T-cell (primary cell): ENCODE data around the gene RAB38. TPM values are rescaled to one million over a fixed set of nuclear protein-coding genes. Genes with fewer than 3 reads are reported as not detected.

Experiments
- ATAC-seq, 4 experiments: fragments of 200-7000 bp in 3 of 4; fragments of 150-1000 bp in 1 of 4; cut with Tn5 transposase; replicated peaks in 1 of 4; 1 replicate in 3 of 4; 2 replicates in 1 of 4; pipeline ENCODE4 v1.10.0; 2021; ENCODE audit warnings: moderate library complexity in 3 of 4, mild to moderate bottlenecking in 2 of 4, moderate number of reproducible peaks in 1 of 4
- CTCF ChIA-PET, 2 donors: fragments of 300-600 bp; sonication (Branson Sonifier 250); formaldehyde crosslinking; loops; one replicate each; lab custom pipeline; 2022; ENCODE audit warnings: antibody characterized with exemption in 2 of 2; lab: Charles Lee
- POLR2A ChIA-PET, 2 donors: fragments of 300-600 bp; sonication (Branson Sonifier 250); formaldehyde crosslinking; loops; one replicate each; lab custom pipeline; 2022; ENCODE audit warnings: antibody characterized with exemption in 2 of 2; lab: Charles Lee
- DNase-seq, 35 experiments: peaks; one replicate each; pipeline versions ENCODE4 v3.0.0 to v3.0.0-alpha.2; 2013 to 2023
- H3K27ac ChIP-seq: one replicate; pipeline ENCODE4 v1.5.1; 2013; ENCODE audit warnings: low read length
- H3K27me3 ChIP-seq, 2 experiments: replicated peaks in 1 of 2; 1 replicate in 1 of 2; 2 replicates in 1 of 2; pipeline versions ENCODE4 v1.6.1 to v1.7.0; 2013; ENCODE audit warnings: low read length in 1 of 2, mixed read lengths in 1 of 2; ENCODE audit not compliant: control insufficient read depth in 2 of 2, insufficient read depth in 2 of 2; ENCODE audit errors: extremely low read depth in 1 of 2
- H3K36me3 ChIP-seq, 2 donors: 1 replicate in 1 of 2; 2 replicates in 1 of 2; pipeline versions ENCODE4 v1.6.1 to v1.7.0; 2013; ENCODE audit warnings: low read length in 1 of 2; ENCODE audit not compliant: control insufficient read depth in 2 of 2, insufficient read depth in 1 of 2; ENCODE audit errors: extremely low read depth in 1 of 2
- H3K4me1 ChIP-seq, 2 experiments: 1 replicate in 1 of 2; 2 replicates in 1 of 2; pipeline versions ENCODE4 v1.6.1 to v1.7.0; 2013; ENCODE audit warnings: low read length in 2 of 2, mixed read lengths in 1 of 2; ENCODE audit not compliant: insufficient read depth in 2 of 2, control insufficient read depth in 1 of 2; ENCODE audit errors: extremely low read depth in 1 of 2
- H3K4me3 ChIP-seq, 2 donors: 1 replicate in 1 of 2; 2 replicates in 1 of 2; pipeline versions ENCODE4 v1.5.1 to v1.7.0; 2013; ENCODE audit warnings: mild to moderate bottlenecking in 2 of 2, low read length in 1 of 2, moderate library complexity in 1 of 2; ENCODE audit not compliant: control insufficient read depth in 1 of 2; ENCODE audit errors: extremely low read depth in 1 of 2
- H3K9me3 ChIP-seq: 2 replicates; pipeline ENCODE4 v1.7.0; 2013
- H3K27ac Mint-ChIP-seq, 2 donors: one replicate each; pipeline ENCODE4 v1.8.0; 2020 to 2021; ENCODE audit warnings: mild to moderate bottlenecking in 2 of 2, mixed read lengths in 2 of 2
- H3K27me3 Mint-ChIP-seq, 2 donors: one replicate each; pipeline ENCODE4 v1.8.0; 2021 to 2022; ENCODE audit warnings: mixed read lengths in 2 of 2
- H3K36me3 Mint-ChIP-seq: one replicate; pipeline ENCODE4 v1.8.0; 2021; ENCODE audit warnings: mixed read lengths
- H3K4me1 Mint-ChIP-seq, 3 donors: one replicate each; pipeline ENCODE4 v1.8.0; 2020 to 2022; ENCODE audit warnings: mixed read lengths in 3 of 3, mild to moderate bottlenecking in 1 of 3
- H3K4me3 Mint-ChIP-seq, 3 donors: one replicate each; pipeline ENCODE4 v1.8.0; 2020 to 2022; ENCODE audit warnings: mild to moderate bottlenecking in 3 of 3, mixed read lengths in 3 of 3, moderate library complexity in 3 of 3
- H3K9me3 Mint-ChIP-seq, 3 donors: one replicate each; pipeline ENCODE4 v1.8.0; 2020 to 2022; ENCODE audit warnings: mixed read lengths in 3 of 3
- WGBS: methylation state at CpG from one replicate; pipeline ENCODE4 v1.1.5; 2013; ENCODE audit warnings: missing lambda C conversion rate; ENCODE audit not compliant: insufficient coverage; 5-methylcytosine and 5-hydroxymethylcytosine counted together
- total RNA-seq, 35 experiments: library from RNA in 6 of 35; stranded (reverse) in 6 of 35; fragments of 120-200 nt in 1 of 35; gene quantifications; one replicate each; pipeline versions ENCODE4 v1.2.1 to v1.2.4 and lab custom pipeline; 2013 to 2026

Gene RAB38
- total RNA-seq, 5 donors from 2014 or later (not counting 1 experiment from before 2014, with no cell fraction given), result 0.20 to 0.98 (median 0.57) TPM

- POLR2A ChIA-PET, result no interaction called here
- no peaks in the 10 kb centered on the region for H3K4me1 ChIP-seq
- H3K36me3 ChIP-seq, result no peaks in the 10 kb centered on the region
- 96% methylated on average over 2 of the region's 2 CpGs for WGBS
- no peaks in the 10 kb centered on the region for H3K9me3 ChIP-seq
- DNase-seq (no peak), ATAC-seq (no peak)
- Mint-ChIP-seq H3K36me3 (peaks cover 12% of the 10 kb centered on the region), H3K27me3 (peaks cover 2 to 5% of the 10 kb centered on the region in 2 donors), H3K4me1 (no peaks in the 10 kb centered on the region), H3K4me3 (no peak overlapping the region), H3K9me3 (peaks cover 0 to 5% (median 0%) of the 10 kb centered on the region in 3 donors), H3K27ac (no peak overlapping the region)
- no peak overlapping the region for H3K27ac ChIP-seq
- CTCF ChIA-PET, result no interaction called here
- H3K27me3 ChIP-seq, result no peaks in the 10 kb centered on the region
- H3K4me3 ChIP-seq, result no peak overlapping the region
These were observed 28.4 kb upstream of the RAB38 start for GRCh38 chr11:88203604-88204003.

- no peak for DNase-seq
- no peaks in the 10 kb centered on the region for H3K4me1 ChIP-seq
- no peaks in the 10 kb centered on the region for H3K36me3 ChIP-seq
- Mint-ChIP-seq H3K27ac (no peak overlapping the region), H3K27me3 (peaks cover 2 to 5% of the 10 kb centered on the region in 2 donors), H3K4me3 (no peak overlapping the region), H3K9me3 (peaks cover 0 to 10% (median 6%) of the 10 kb centered on the region in 3 donors), H3K36me3 (peaks cover 16% of the 10 kb centered on the region), H3K4me1 (no peaks in the 10 kb centered on the region)
- no peaks in the 10 kb centered on the region for H3K27me3 ChIP-seq
- no peak overlapping the region for H3K4me3 ChIP-seq
- no peak for ATAC-seq
- ChIA-PET CTCF (no interaction called here), POLR2A (no interaction called here)
- H3K27ac ChIP-seq, result no peak overlapping the region
- 60% methylated on average over 1 of the region's 1 CpG for WGBS
- no peaks in the 10 kb centered on the region for H3K9me3 ChIP-seq
These were observed 27.3 kb upstream of the RAB38 start for GRCh38 chr11:88202498-88202897.

- ChIA-PET POLR2A (no interaction called here), CTCF (no interaction called here)
- no peak for DNase-seq
- Histone ChIP-seq H3K27ac (no peak overlapping the region), H3K9me3 (peaks cover 6% of the 10 kb centered on the region), H3K4me3 (no peak overlapping the region), H3K4me1 (no peaks in the 10 kb centered on the region), H3K36me3 (no peaks in the 10 kb centered on the region), H3K27me3 (no peaks in the 10 kb centered on the region)
- Mint-ChIP-seq H3K36me3 (peaks cover 16% of the 10 kb centered on the region), H3K27me3 (peaks cover 8 to 18% of the 10 kb centered on the region in 2 donors), H3K27ac (no peak overlapping the region), H3K9me3 (peaks cover 15 to 38% (median 26%) of the 10 kb centered on the region in 3 donors), H3K4me3 (no peak overlapping the region), H3K4me1 (no peaks in the 10 kb centered on the region)
- no peak for ATAC-seq
These were observed 21.1 kb upstream of the RAB38 start for GRCh38 chr11:88196393-88196792.

- DNase-seq (no peak), ATAC-seq (no peak)
- peaks cover 8 to 18% of the 10 kb centered on the region in 2 donors for H3K27me3 Mint-ChIP-seq
- no peaks in the 10 kb centered on the region for H3K27me3 ChIP-seq
- no peaks in the 10 kb centered on the region for H3K36me3 ChIP-seq
- H3K4me3 ChIP-seq, result no peak overlapping the region
- H3K4me3 Mint-ChIP-seq, result no peak overlapping the region
- no peak overlapping the region for H3K27ac Mint-ChIP-seq
- peaks cover 16% of the 10 kb centered on the region for H3K36me3 Mint-ChIP-seq
- H3K9me3 Mint-ChIP-seq, result peaks cover 15 to 38% (median 26%) of the 10 kb centered on the region in 3 donors
- H3K4me1 Mint-ChIP-seq, result no peaks in the 10 kb centered on the region
- CTCF ChIA-PET, result no interaction called here
- H3K4me1 ChIP-seq, result no peaks in the 10 kb centered on the region
- POLR2A ChIA-PET, result no interaction called here
- H3K9me3 ChIP-seq, result peaks cover 6% of the 10 kb centered on the region
- no peak overlapping the region for H3K27ac ChIP-seq
These were observed 20.7 kb upstream of the RAB38 start for GRCh38 chr11:88195908-88196307.

GRCh38 chr11:88194990-88195389 is 19.7 kb upstream of the RAB38 start:
- POLR2A ChIA-PET, result no interaction called here
- H3K4me3 Mint-ChIP-seq, result no peak overlapping the region
- no peaks in the 10 kb centered on the region for H3K27me3 ChIP-seq
- CTCF ChIA-PET, result no interaction called here
- no peak overlapping the region for H3K4me3 ChIP-seq
- no CpG with 5 or more reads among the region's 1 CpG for WGBS
- ATAC-seq, result no peak
- H3K36me3 Mint-ChIP-seq, result peaks cover 16% of the 10 kb centered on the region
- no peak overlapping the region for H3K27ac Mint-ChIP-seq
- peaks cover 6% of the 10 kb centered on the region for H3K9me3 ChIP-seq
- peaks cover 15 to 38% (median 26%) of the 10 kb centered on the region in 3 donors for H3K9me3 Mint-ChIP-seq
- H3K4me1 Mint-ChIP-seq, result no peaks in the 10 kb centered on the region
- DNase-seq, result no peak
- no peak overlapping the region for H3K27ac ChIP-seq
- no peaks in the 10 kb centered on the region for H3K36me3 ChIP-seq
- no peaks in the 10 kb centered on the region for H3K4me1 ChIP-seq
- peaks cover 8 to 18% of the 10 kb centered on the region in 2 donors for H3K27me3 Mint-ChIP-seq

- DNase-seq, result no peak
- POLR2A ChIA-PET, result no interaction called here
- H3K9me3 Mint-ChIP-seq, result peaks cover 15 to 33% (median 26%) of the 10 kb centered on the region in 3 donors
These were observed 18.0 kb upstream of the RAB38 start for GRCh38 chr11:88193278-88193677.

GRCh38 chr11:88188932-88189253 is 13.7 kb upstream of the RAB38 start:
- Histone ChIP-seq H3K27me3 (no peaks in the 10 kb centered on the region), H3K27ac (no peak overlapping the region), H3K9me3 (no peaks in the 10 kb centered on the region), H3K4me3 (no peak overlapping the region), H3K4me1 (no peaks in the 10 kb centered on the region), H3K36me3 (no peaks in the 10 kb centered on the region)
- WGBS, result 43% methylated on average over 1 of the region's 2 CpGs
- Mint-ChIP-seq H3K27ac (no peak overlapping the region), H3K4me3 (no peak overlapping the region), H3K36me3 (no peaks in the 10 kb centered on the region), H3K27me3 (no peaks in the 10 kb centered on the region), H3K9me3 (no peaks in the 10 kb centered on the region), H3K4me1 (no peaks in the 10 kb centered on the region)
- ATAC-seq (no peak), DNase-seq (no peak)
- ChIA-PET CTCF (no interaction called here), POLR2A (no interaction called here)

More at GRCh38 chr11:88193278-88193677, 18.0 kb upstream of the RAB38 start:
- ATAC-seq, result no peak
- Histone ChIP-seq H3K9me3 (peaks cover 6% of the 10 kb centered on the region), H3K36me3 (no peaks in the 10 kb centered on the region), H3K27me3 (no peaks in the 10 kb centered on the region), H3K27ac (no peak overlapping the region), H3K4me3 (no peak overlapping the region), H3K4me1 (no peaks in the 10 kb centered on the region)
- Mint-ChIP-seq H3K36me3 (peaks cover 10% of the 10 kb centered on the region), H3K27ac (no peak overlapping the region), H3K4me1 (no peaks in the 10 kb centered on the region), H3K4me3 (no peak overlapping the region), H3K27me3 (peaks cover 6 to 14% of the 10 kb centered on the region in 2 donors)
- CTCF ChIA-PET, result no interaction called here
